ENCODE measurements around the gene CFAP92.

The CFAP92 gene

GRCh38 chr3:129005526-129006303 is 11.8 kb upstream of the CFAP92 start:
- peak; percentile 62 for DNase-seq

GRCh38 chr3:129004639-129005295 is 10.9 kb upstream of the CFAP92 start:
- DNase-seq: no peak

GRCh38 chr3:129003578-129004112 is 9.8 kb upstream of the CFAP92 start:
- DNase-seq: peak; percentile 19

- DNase-seq: no peak
Observed at GRCh38 chr3:129002573-129003569, 9.0 kb upstream of the CFAP92 start.

- no peak for DNase-seq
Observed at GRCh38 chr3:129001806-129002572, 8.1 kb upstream of the CFAP92 start.

- no peak for DNase-seq
Observed at GRCh38 chr3:129001101-129001805, 7.4 kb upstream of the CFAP92 start, which contains the start of gene EFCC1. TSS of gene EFCC1 (plus strand) at chr3:129001304. CDS start at chr3:129001629, 325 bp downstream.

GRCh38 chr3:129000742-129001100 is 6.8 kb upstream of the CFAP92 start:
- no peak for DNase-seq

- DNase-seq: no peak
Observed at GRCh38 chr3:128999102-128999501, 5.2 kb upstream of the CFAP92 start.

- no peak for DNase-seq
Observed at GRCh38 chr3:128998561-128998960, 4.7 kb upstream of the CFAP92 start.

- no peak for DNase-seq
Observed at GRCh38 chr3:128997486-128998133, 3.7 kb upstream of the CFAP92 start.

- no peak for DNase-seq
Observed at GRCh38 chr3:128996726-128997125, 2.9 kb upstream of the CFAP92 start.

GRCh38 chr3:128996200-128996599 is 2.3 kb upstream of the CFAP92 start:
- no peak for DNase-seq

- no peak for DNase-seq
Observed at GRCh38 chr3:128995737-128996136, 1.9 kb upstream of the CFAP92 start.

GRCh38 chr3:128994581-128995546 is 988 bp upstream of the CFAP92 start:
- DNase-seq: no peak

GRCh38 chr3:128994173-128994512 is 267 bp upstream of the CFAP92 start:
- no peak for DNase-seq

- no peak for DNase-seq
Observed at GRCh38 chr3:128992926-128993460, 883 bp downstream of the CFAP92 start.

- no peak for DNase-seq
Observed at GRCh38 chr3:128991355-128991895, 2.5 kb downstream of the CFAP92 start.

- no peak for DNase-seq
Observed at GRCh38 chr3:128988286-128988685, 5.6 kb downstream of the CFAP92 start.

Measured in NCI-H1092 (cell line).